Measurements from ENCODE around the gene SLC12A3.

SLC12A3 gene

GRCh38 chr16:56855201-56855600, 9.8 kb upstream of the SLC12A3 start:
- H3K9ac ChIP-seq (ENCODE audit: low read depth, low read length): no peak overlapping the region
- DNase-seq: no peak
- TF ChIP-seq, protein P1, sequence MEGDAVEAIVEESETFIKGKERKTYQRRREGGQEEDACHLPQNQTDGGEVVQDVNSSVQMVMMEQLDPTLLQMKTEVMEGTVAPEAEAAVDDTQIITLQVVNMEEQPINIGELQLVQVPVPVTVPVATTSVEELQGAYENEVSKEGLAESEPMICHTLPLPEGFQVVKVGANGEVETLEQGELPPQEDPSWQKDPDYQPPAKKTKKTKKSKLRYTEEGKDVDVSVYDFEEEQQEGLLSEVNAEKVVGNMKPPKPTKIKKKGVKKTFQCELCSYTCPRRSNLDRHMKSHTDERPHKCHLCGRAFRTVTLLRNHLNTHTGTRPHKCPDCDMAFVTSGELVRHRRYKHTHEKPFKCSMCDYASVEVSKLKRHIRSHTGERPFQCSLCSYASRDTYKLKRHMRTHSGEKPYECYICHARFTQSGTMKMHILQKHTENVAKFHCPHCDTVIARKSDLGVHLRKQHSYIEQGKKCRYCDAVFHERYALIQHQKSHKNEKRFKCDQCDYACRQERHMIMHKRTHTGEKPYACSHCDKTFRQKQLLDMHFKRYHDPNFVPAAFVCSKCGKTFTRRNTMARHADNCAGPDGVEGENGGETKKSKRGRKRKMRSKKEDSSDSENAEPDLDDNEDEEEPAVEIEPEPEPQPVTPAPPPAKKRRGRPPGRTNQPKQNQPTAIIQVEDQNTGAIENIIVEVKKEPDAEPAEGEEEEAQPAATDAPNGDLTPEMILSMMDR (IDR thresholded peaks at IDR 0.05; ENCODE audit: borderline replicate concordance, extremely low read depth, low read length, poor library complexity, severe bottlenecking): no peak
- no peak for TF ChIP-seq EZH2 (IDR thresholded peaks at IDR 0.05; ENCODE audit: borderline replicate concordance, low read depth, low read length, severe bottlenecking)
- H3K27me3 ChIP-seq (ENCODE audit: insufficient read depth, low read length, poor library complexity): no peaks in the 10 kb centered on the region
- H4K20me1 ChIP-seq (ENCODE audit: insufficient read depth, low read length): no peaks in the 10 kb centered on the region
- no peak overlapping the region for H3K4me2 ChIP-seq (ENCODE audit: insufficient read depth, low read length)
- H2AFZ ChIP-seq (ENCODE audit: low read depth, low read length): no peak overlapping the region
- no peak for ATAC-seq (ENCODE audit: insufficient read depth, low read depth)
- no peak overlapping the region for H3K4me3 ChIP-seq (ENCODE audit: low read depth in 1 of 2, low read length in 2 of 2)
- peaks cover 7% of the 10 kb centered on the region for H3K4me1 ChIP-seq (ENCODE audit: insufficient read depth, low read length)
- no peaks in the 10 kb centered on the region for H3K9me3 ChIP-seq (ENCODE audit: insufficient read depth, low read length, severe bottlenecking)
- no peaks in the 10 kb centered on the region for H3K36me3 ChIP-seq (ENCODE audit: insufficient read depth, low read length)
- H3K79me2 ChIP-seq (ENCODE audit: insufficient read depth, low read length): no peaks in the 10 kb centered on the region
- no peak overlapping the region for H3K27ac ChIP-seq (ENCODE audit: low read length)

- Histone ChIP-seq H3K79me2 (ENCODE audit: insufficient read depth, low read length) (no peaks in the 10 kb centered on the region), H3K9ac (ENCODE audit: low read depth, low read length) (no peak overlapping the region), H4K20me1 (ENCODE audit: insufficient read depth, low read length) (no peaks in the 10 kb centered on the region), H3K4me3 (ENCODE audit: low read depth in 1 of 2, low read length in 2 of 2) (no peak overlapping the region), H3K27me3 (ENCODE audit: insufficient read depth, low read length, poor library complexity) (no peaks in the 10 kb centered on the region), H3K4me2 (ENCODE audit: insufficient read depth, low read length) (no peak overlapping the region), H3K4me1 (ENCODE audit: insufficient read depth, low read length) (peaks cover 14% of the 10 kb centered on the region), H3K27ac (ENCODE audit: low read length) (no peak overlapping the region), H3K36me3 (ENCODE audit: insufficient read depth, low read length) (no peaks in the 10 kb centered on the region), H2AFZ (ENCODE audit: low read depth, low read length) (no peak overlapping the region), H3K9me3 (ENCODE audit: insufficient read depth, low read length, severe bottlenecking) (no peaks in the 10 kb centered on the region)
- no peak for ATAC-seq (ENCODE audit: insufficient read depth, low read depth)
- DNase-seq: no peak
- no peak for TF ChIP-seq EZH2 (IDR thresholded peaks at IDR 0.05; ENCODE audit: borderline replicate concordance, low read depth, low read length, severe bottlenecking)
- TF ChIP-seq, protein P1 (IDR thresholded peaks at IDR 0.05; ENCODE audit: borderline replicate concordance, extremely low read depth, low read length, poor library complexity, severe bottlenecking): no peak
Observed at GRCh38 chr16:56855946-56856345, 9.1 kb upstream of the SLC12A3 start.

DNA sequence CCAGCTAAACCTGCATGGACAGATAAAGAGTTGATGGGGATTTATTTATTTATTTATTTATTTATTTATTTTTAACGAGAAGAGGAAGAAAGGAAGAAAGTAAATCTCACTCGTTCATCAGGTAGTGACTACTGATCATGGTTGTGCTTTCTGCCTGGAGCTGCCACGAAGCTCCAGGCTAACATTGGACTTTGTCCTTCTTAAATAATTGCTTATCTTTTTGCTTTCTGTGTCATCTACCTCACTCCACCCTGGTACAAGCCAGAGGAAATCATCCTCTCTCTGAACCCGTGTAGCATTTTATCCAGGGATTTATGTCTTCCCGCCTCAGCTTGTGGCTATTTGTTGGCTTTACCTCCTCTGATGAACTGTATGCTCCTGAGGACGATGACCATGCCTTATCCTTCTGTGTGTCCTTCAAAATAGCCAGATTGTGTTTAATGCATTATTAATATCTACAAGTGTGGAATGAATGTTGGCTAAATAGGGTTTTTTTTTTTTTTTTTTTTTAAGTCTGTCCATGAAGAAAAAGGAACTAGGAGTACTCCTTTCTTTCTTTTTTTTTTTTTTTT, 8.0 kb upstream of the SLC12A3 start:
- Histone ChIP-seq H3K4me1 (ENCODE audit: insufficient read depth, low read length) (peaks cover 25% of the 10 kb centered on the region), H3K36me3 (ENCODE audit: insufficient read depth, low read length) (no peaks in the 10 kb centered on the region), H3K27ac (ENCODE audit: low read length) (no peak overlapping the region), H2AFZ (ENCODE audit: low read depth, low read length) (no peak overlapping the region), H4K20me1 (ENCODE audit: insufficient read depth, low read length) (no peaks in the 10 kb centered on the region), H3K79me2 (ENCODE audit: insufficient read depth, low read length) (no peaks in the 10 kb centered on the region), H3K9ac (ENCODE audit: low read depth, low read length) (no peak overlapping the region), H3K9me3 (ENCODE audit: insufficient read depth, low read length, severe bottlenecking) (no peaks in the 10 kb centered on the region), H3K27me3 (ENCODE audit: insufficient read depth, low read length, poor library complexity) (no peaks in the 10 kb centered on the region), H3K4me2 (ENCODE audit: insufficient read depth, low read length) (no peak overlapping the region), H3K4me3 (ENCODE audit: low read depth in 1 of 2, low read length in 2 of 2) (no peak overlapping the region)
- DNase-seq (no peak), ATAC-seq (ENCODE audit: insufficient read depth, low read depth) (no peak)
- TF ChIP-seq, protein P1 (IDR thresholded peaks at IDR 0.05; ENCODE audit: borderline replicate concordance, extremely low read depth, low read length, poor library complexity, severe bottlenecking): no peak
- TF ChIP-seq EZH2 (IDR thresholded peaks at IDR 0.05; ENCODE audit: borderline replicate concordance, low read depth, low read length, severe bottlenecking): no peak
